ENCODE measurements around the gene MYH16. TPM values are rescaled to one million over a fixed set of nuclear protein-coding genes. Genes with fewer than 3 reads are reported as not detected.

Gene MYH16
- total and polyA plus RNA-seq, 4 donors: 0.26 TPM; not detected in 3

GRCh38 chr7:99238558-99239341, 33.9 kb upstream of the MYH16 start:
- H3K27ac ChIP-seq (ENCODE audit: low read depth, low read length): no peak overlapping the region
- no peak for DNase-seq (ENCODE audit: low read depth in 4 of 6, low spot score in 6 of 6)
- no peak overlapping the region for H3K4me3 ChIP-seq (ENCODE audit: low read depth, low read length)
- no peaks in the 10 kb centered on the region for H3K9me3 ChIP-seq (ENCODE audit: control insufficient read depth, insufficient read depth, low read length)
- 86% methylated on average over 11 of the region's 15 CpGs for WGBS (ENCODE audit: insufficient coverage)
- H3K27me3 ChIP-seq (ENCODE audit: control insufficient read depth, insufficient read depth, low read length): no peaks in the 10 kb centered on the region
- no peaks in the 10 kb centered on the region for H3K36me3 ChIP-seq (ENCODE audit: control insufficient read depth, insufficient read depth, low read length)
- H3K4me1 ChIP-seq (ENCODE audit: control insufficient read depth, insufficient read depth, low read length): no peaks in the 10 kb centered on the region

DNA sequence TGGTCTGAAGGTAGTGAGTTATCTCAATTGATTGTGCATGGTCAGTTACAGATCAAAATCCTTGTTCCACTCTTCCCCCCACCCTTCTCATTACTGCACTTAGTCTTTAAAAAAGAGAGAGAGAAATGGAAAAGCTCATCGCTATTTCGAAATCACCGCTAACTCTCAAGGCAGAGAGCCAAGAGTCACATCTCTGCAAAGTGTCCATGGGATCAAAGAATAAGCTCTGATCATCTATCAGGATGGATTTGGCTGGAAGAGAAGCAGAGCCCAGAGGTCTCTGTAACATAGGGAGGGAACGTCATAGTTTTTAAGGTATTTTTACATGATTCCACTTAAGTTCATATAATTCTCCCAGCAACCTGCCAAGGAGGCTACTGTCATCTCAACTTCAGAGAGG, 30.0 kb upstream of the MYH16 start:
- WGBS (ENCODE audit: insufficient coverage): 100% methylated on average over 2 of the region's 4 CpGs

DNA sequence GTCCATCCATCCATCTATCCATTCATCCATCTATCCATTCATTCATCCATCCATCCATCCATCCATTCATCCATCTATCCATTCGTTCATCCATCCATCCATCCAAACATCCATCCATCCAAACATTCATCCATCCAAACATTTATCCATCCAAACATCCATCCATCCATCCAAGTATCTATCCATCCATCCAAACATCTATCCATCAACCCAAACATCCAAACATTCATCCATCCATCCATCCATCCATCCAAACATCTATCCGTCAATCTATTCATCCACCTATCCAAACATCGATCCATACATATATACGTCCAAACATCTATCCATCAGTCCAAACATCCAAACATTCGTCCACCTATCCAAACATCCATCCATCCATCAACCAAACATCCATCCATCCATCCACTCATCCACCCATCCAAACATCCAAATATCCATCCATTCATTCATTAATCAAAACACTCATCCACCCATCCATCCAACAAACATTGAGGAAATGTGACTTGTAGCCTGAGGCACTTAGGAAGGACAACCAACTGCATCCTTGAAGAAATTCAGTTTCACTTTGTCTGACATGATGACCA, 28.8 kb upstream of the MYH16 start:
- Histone ChIP-seq H3K27me3 (ENCODE audit: control insufficient read depth, insufficient read depth, low read length) (no peaks in the 10 kb centered on the region), H3K9me3 (ENCODE audit: control insufficient read depth, insufficient read depth, low read length) (no peaks in the 10 kb centered on the region), H3K27ac (ENCODE audit: low read depth, low read length) (no peak overlapping the region), H3K4me3 (ENCODE audit: low read depth, low read length) (no peak overlapping the region), H3K4me1 (ENCODE audit: control insufficient read depth, insufficient read depth, low read length) (no peaks in the 10 kb centered on the region), H3K36me3 (ENCODE audit: control insufficient read depth, insufficient read depth, low read length) (no peaks in the 10 kb centered on the region)
- WGBS (ENCODE audit: insufficient coverage): 88% methylated on average over 5 of the region's 5 CpGs
- DNase-seq (ENCODE audit: low read depth in 4 of 6, low spot score in 6 of 6): no peak

More for the DNA sequence above, 30.0 kb upstream of the MYH16 start:
- H3K36me3 ChIP-seq (ENCODE audit: control insufficient read depth, insufficient read depth, low read length): no peaks in the 10 kb centered on the region
- DNase-seq (ENCODE audit: low read depth in 4 of 6, low spot score in 6 of 6): no peak
- no peak overlapping the region for H3K27ac ChIP-seq (ENCODE audit: low read depth, low read length)
- H3K27me3 ChIP-seq (ENCODE audit: control insufficient read depth, insufficient read depth, low read length): no peaks in the 10 kb centered on the region
- no peaks in the 10 kb centered on the region for H3K9me3 ChIP-seq (ENCODE audit: control insufficient read depth, insufficient read depth, low read length)
- H3K4me1 ChIP-seq (ENCODE audit: control insufficient read depth, insufficient read depth, low read length): no peaks in the 10 kb centered on the region
- H3K4me3 ChIP-seq (ENCODE audit: low read depth, low read length): no peak overlapping the region

DNA sequence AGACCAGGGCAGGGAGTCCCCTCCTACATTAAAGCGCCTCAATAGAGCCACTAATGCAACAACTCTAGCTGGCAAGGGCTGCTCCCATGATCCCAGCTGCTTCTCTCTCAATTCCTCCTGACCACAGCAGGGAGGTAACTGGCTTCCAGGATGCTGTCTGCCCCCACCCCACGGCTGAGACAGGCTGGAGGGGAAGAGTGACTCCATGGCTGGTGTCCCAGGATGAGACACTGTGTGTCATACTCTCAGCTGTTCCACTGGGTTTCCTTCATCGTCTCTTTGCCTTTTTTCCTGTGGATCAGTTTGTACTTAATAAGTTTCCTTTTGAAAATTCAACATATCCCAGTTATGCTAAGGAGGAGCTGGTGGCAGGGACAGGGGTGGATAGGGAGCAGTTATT, 27.7 kb upstream of the MYH16 start:
- DNase-seq (ENCODE audit: low read depth in 4 of 6, low spot score in 6 of 6): no peak
- H3K4me3 ChIP-seq (ENCODE audit: low read depth, low read length): no peak overlapping the region
- H3K9me3 ChIP-seq (ENCODE audit: control insufficient read depth, insufficient read depth, low read length): no peaks in the 10 kb centered on the region
- no peaks in the 10 kb centered on the region for H3K4me1 ChIP-seq (ENCODE audit: control insufficient read depth, insufficient read depth, low read length)
- no peaks in the 10 kb centered on the region for H3K27me3 ChIP-seq (ENCODE audit: control insufficient read depth, insufficient read depth, low read length)
- H3K27ac ChIP-seq (ENCODE audit: low read depth, low read length): no peak overlapping the region
- no peaks in the 10 kb centered on the region for H3K36me3 ChIP-seq (ENCODE audit: control insufficient read depth, insufficient read depth, low read length)
- WGBS (ENCODE audit: insufficient coverage): 100% methylated on average over 1 of the region's 3 CpGs

GRCh38 chr7:99248391-99249095, 24.1 kb upstream of the MYH16 start:
- 69% methylated on average over 9 of the region's 10 CpGs for WGBS (ENCODE audit: insufficient coverage)
- Histone ChIP-seq H3K27me3 (ENCODE audit: control insufficient read depth, insufficient read depth, low read length) (peaks cover 4% of the 10 kb centered on the region), H3K9me3 (ENCODE audit: control insufficient read depth, insufficient read depth, low read length) (no peaks in the 10 kb centered on the region), H3K4me3 (ENCODE audit: low read depth, low read length) (no peak overlapping the region), H3K36me3 (ENCODE audit: control insufficient read depth, insufficient read depth, low read length) (no peaks in the 10 kb centered on the region), H3K27ac (ENCODE audit: low read depth, low read length) (no peak overlapping the region), H3K4me1 (ENCODE audit: control insufficient read depth, insufficient read depth, low read length) (no peaks in the 10 kb centered on the region)
- no peak for DNase-seq (ENCODE audit: low read depth in 4 of 6, low spot score in 6 of 6)

DNA sequence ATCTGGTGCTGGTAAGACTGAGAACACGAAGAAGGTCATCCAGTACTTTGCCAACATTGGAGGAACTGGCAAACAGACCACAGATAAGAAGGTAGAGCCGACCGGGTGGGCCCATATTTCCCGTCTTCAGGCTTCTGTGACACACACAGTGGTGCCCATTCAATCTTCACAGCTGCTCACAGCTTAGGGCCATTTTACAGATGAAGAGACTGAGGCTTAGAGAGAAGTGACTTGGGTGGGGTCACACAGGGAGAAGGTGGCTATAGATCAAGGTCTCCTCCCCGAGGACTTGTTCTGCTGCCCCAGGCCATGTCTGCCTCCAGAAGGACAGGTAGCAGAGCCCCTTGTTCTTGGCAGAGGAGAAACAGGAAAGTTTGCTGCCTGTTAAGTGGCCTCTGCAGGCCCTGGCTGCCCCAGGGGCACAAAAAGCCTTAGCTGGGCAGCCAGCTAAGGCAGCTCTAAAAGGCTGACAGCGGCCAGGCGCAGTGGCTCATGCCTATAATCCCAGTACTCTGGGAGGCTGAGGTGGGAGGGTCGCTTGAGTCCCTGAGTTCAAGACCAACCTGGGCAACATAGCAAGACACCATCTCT, 22.6 kb upstream of the MYH16 start:
- no peaks in the 10 kb centered on the region for H3K36me3 ChIP-seq (ENCODE audit: control insufficient read depth, insufficient read depth, low read length)
- H3K27me3 ChIP-seq (ENCODE audit: control insufficient read depth, insufficient read depth, low read length): peaks cover 4% of the 10 kb centered on the region
- no peak overlapping the region for H3K4me3 ChIP-seq (ENCODE audit: low read depth, low read length)
- no peak overlapping the region for H3K27ac ChIP-seq (ENCODE audit: low read depth, low read length)
- no peaks in the 10 kb centered on the region for H3K9me3 ChIP-seq (ENCODE audit: control insufficient read depth, insufficient read depth, low read length)
- 92% methylated on average over 4 of the region's 8 CpGs for WGBS (ENCODE audit: insufficient coverage)
- H3K4me1 ChIP-seq (ENCODE audit: control insufficient read depth, insufficient read depth, low read length): no peaks in the 10 kb centered on the region
- no peak for DNase-seq (ENCODE audit: low read depth in 4 of 6, low spot score in 6 of 6)

DNA sequence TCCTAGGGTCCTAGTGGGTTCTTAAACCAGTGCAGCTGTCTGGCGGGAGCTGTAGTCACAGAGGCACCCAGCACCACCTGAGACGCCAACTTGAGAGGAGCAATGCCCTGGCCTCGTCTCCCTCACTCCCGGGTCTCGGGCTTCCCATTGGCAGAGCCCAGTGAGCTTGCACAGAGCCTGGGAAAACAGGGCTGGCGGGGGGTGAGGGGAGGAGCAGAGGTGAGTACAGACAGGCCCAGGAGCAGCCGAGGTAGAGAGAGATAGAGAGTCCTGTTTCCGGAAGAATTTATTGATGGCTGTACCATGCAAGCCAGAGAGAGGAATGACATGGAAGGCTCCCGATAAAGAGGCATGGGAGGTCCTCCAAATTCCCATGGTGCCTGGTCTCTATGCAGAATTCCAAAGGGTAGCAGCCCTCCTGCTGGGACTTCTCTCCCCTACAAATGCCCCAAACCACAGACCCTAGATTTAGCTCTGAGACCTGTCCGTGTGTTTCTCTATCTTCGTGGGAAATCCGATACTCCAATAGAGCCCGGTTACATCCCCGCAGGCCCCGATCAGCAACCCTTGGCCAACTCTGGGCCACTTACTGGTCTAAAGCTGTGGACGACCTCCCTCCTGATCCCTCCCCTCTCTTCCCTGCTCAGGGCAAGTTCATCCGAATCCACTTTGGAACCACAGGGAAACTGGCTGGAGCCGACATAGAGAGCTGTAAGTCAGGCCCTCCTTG, 20.3 kb upstream of the MYH16 start:
- Histone ChIP-seq H3K27me3 (ENCODE audit: control insufficient read depth, insufficient read depth, low read length) (peaks cover 4% of the 10 kb centered on the region), H3K36me3 (ENCODE audit: control insufficient read depth, insufficient read depth, low read length) (no peaks in the 10 kb centered on the region), H3K9me3 (ENCODE audit: control insufficient read depth, insufficient read depth, low read length) (no peaks in the 10 kb centered on the region), H3K27ac (ENCODE audit: low read depth, low read length) (no peak overlapping the region), H3K4me3 (ENCODE audit: low read depth, low read length) (no peak overlapping the region), H3K4me1 (ENCODE audit: control insufficient read depth, insufficient read depth, low read length) (no peaks in the 10 kb centered on the region)
- 43% methylated on average over 18 of the region's 18 CpGs for WGBS (ENCODE audit: insufficient coverage)
- DNase-seq (ENCODE audit: low read depth in 4 of 6, low spot score in 6 of 6): no peak

DNA sequence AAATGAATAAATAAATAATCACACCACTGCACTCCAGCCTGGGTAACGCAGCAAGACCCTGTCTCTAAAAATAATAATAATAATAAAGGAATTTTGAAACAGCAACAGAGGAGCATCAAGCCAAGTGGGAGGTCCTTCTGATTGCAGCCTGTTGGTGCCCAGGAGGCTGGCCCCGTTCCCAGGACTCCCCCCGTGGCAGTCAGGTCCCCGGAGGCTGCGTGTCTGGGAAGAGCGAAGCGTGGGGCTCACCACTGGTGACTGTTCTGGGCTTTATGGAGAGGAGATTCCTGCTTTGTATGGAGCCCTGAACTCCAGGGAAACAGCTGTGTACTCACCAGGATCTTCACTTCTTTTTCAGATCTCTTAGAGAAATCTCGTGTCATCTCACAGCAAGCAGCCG, 19.3 kb upstream of the MYH16 start:
- no peaks in the 10 kb centered on the region for H3K9me3 ChIP-seq (ENCODE audit: control insufficient read depth, insufficient read depth, low read length)
- WGBS (ENCODE audit: insufficient coverage): 41% methylated on average over 7 of the region's 9 CpGs
- DNase-seq (ENCODE audit: low read depth in 4 of 6, low spot score in 6 of 6): no peak
- H3K4me1 ChIP-seq (ENCODE audit: control insufficient read depth, insufficient read depth, low read length): no peaks in the 10 kb centered on the region
- no peak overlapping the region for H3K27ac ChIP-seq (ENCODE audit: low read depth, low read length)
- H3K36me3 ChIP-seq (ENCODE audit: control insufficient read depth, insufficient read depth, low read length): no peaks in the 10 kb centered on the region
- H3K27me3 ChIP-seq (ENCODE audit: control insufficient read depth, insufficient read depth, low read length): peaks cover 4% of the 10 kb centered on the region
- H3K4me3 ChIP-seq (ENCODE audit: low read depth, low read length): no peak overlapping the region

GRCh38 chr7:99254390-99254789, 18.2 kb upstream of the MYH16 start:
- no peaks in the 10 kb centered on the region for H3K9me3 ChIP-seq (ENCODE audit: control insufficient read depth, insufficient read depth, low read length)
- H3K4me1 ChIP-seq (ENCODE audit: control insufficient read depth, insufficient read depth, low read length): no peaks in the 10 kb centered on the region
- H3K36me3 ChIP-seq (ENCODE audit: control insufficient read depth, insufficient read depth, low read length): no peaks in the 10 kb centered on the region
- 75% methylated on average over 1 of the region's 2 CpGs for WGBS (ENCODE audit: insufficient coverage)
- no peak overlapping the region for H3K4me3 ChIP-seq (ENCODE audit: low read depth, low read length)
- no peak for DNase-seq (ENCODE audit: low read depth in 4 of 6, low spot score in 6 of 6)
- peaks cover 4% of the 10 kb centered on the region for H3K27me3 ChIP-seq (ENCODE audit: control insufficient read depth, insufficient read depth, low read length)
- H3K27ac ChIP-seq (ENCODE audit: low read depth, low read length): no peak overlapping the region

Measured in spinal cord (tissue), 10 donors.